Suprapubic skin (tissue), 4 donors: Measurements from ENCODE around the gene SURF4. TPM values are rescaled to one million over a fixed set of nuclear protein-coding genes. Genes with fewer than 3 reads are reported as not detected.

Source experiments
- DNase-seq, 2 donors: peaks; one replicate each; pipeline ENCODE4 v3.0.0-alpha.2; 2019; ENCODE audit warnings: low spot score in 2 of 2
- H3K27ac ChIP-seq: fragments of 200-600 bp; sonication (generic); one replicate; pipeline ENCODE4 v1.5.1; 2019
- H3K27me3 ChIP-seq: fragments of 200-600 bp; sonication (generic); one replicate; pipeline ENCODE4 v1.5.1; 2019
- H3K36me3 ChIP-seq: fragments of 200-600 bp; sonication (generic); one replicate; pipeline ENCODE4 v1.5.1; 2019
- H3K4me1 ChIP-seq: fragments of 200-600 bp; sonication (generic); one replicate; pipeline ENCODE4 v1.5.1; 2019
- H3K4me3 ChIP-seq: fragments of 200-600 bp; sonication (generic); one replicate; pipeline ENCODE4 v1.5.1; 2019; ENCODE audit warnings: mild to moderate bottlenecking
- H3K9me3 ChIP-seq: fragments of 200-600 bp; sonication (generic); one replicate; pipeline ENCODE4 v1.5.1; 2019
- CTCF ChIP-seq, 2 donors: fragments of 200-600 bp in 1 of 2; fragments of 450-650 bp in 1 of 2; sonication (generic) in 1 of 2; IDR thresholded peaks; one replicate each; pipeline ENCODE4 v1.5.1; 2016 to 2019; ENCODE audit warnings: antibody characterized with exemption in 2 of 2, mild to moderate bottlenecking in 1 of 2, moderate library complexity in 1 of 2
- EP300 ChIP-seq: sonication (generic); formaldehyde crosslinking; IDR thresholded peaks from one replicate; pipeline ENCODE4 v1.6.1; 2017; ENCODE audit warnings: antibody characterized with exemption
- POLR2A ChIP-seq, 2 donors: fragments of 450-650 bp; IDR thresholded peaks; one replicate each; pipeline ENCODE4 v1.6.1; 2017; ENCODE audit warnings: antibody characterized with exemption in 2 of 2, mild to moderate bottlenecking in 2 of 2, moderate library complexity in 2 of 2
- POLR2AphosphoS5 ChIP-seq, 3 donors: sonication (generic); formaldehyde crosslinking; IDR thresholded peaks; one replicate each; pipeline ENCODE4 v1.6.1; 2017; ENCODE audit warnings: antibody characterized with exemption in 3 of 3
- WGBS: methylation state at CpG from one replicate; pipeline ENCODE4 v1.1.5; 2018; 5-methylcytosine and 5-hydroxymethylcytosine counted together
- total RNA-seq, 4 donors: library from RNA; depleted of rRNA; stranded (reverse); fragments of >200 nt; gene quantifications; one replicate each; pipeline ENCODE4 v1.1.0, GENCODE V29; 2016

The SURF4 gene
- total RNA-seq, 4 donors from 2014 or later, result 71.7 to 136 (median 118) TPM

GRCh38 chr9:133420392-133420827, 44.5 kb upstream of the SURF4 start:
- 60% methylated on average over 5 of the region's 5 CpGs for WGBS
- peaks cover 8% of the 10 kb centered on the region for H3K36me3 ChIP-seq

GRCh38 chr9:133419005-133419404, 43.1 kb upstream of the SURF4 start:
- no peak for DNase-seq
- WGBS, result 70% methylated on average over 13 of the region's 13 CpGs
- H3K4me3 ChIP-seq, result no peak overlapping the region
- H3K27ac ChIP-seq, result no peak overlapping the region
- TF ChIP-seq POLR2A (IDR thresholded peaks at IDR 0.05), result no peak
- TF ChIP-seq CTCF (IDR thresholded peaks at IDR 0.05), result no peak
- no peak for TF ChIP-seq EP300
- H3K9me3 ChIP-seq, result no peaks in the 10 kb centered on the region
- peaks cover 31% of the 10 kb centered on the region for H3K4me1 ChIP-seq
- H3K27me3 ChIP-seq, result no peaks in the 10 kb centered on the region
- peaks cover 20% of the 10 kb centered on the region for H3K36me3 ChIP-seq

More at GRCh38 chr9:133420392-133420827, 44.5 kb upstream of the SURF4 start:
- DNase-seq, result no peak
- Histone ChIP-seq H3K27ac (no peak overlapping the region), H3K4me3 (no peak overlapping the region), H3K4me1 (peaks cover 30% of the 10 kb centered on the region), H3K27me3 (no peaks in the 10 kb centered on the region), H3K9me3 (no peaks in the 10 kb centered on the region)
- no peak for TF ChIP-seq CTCF (IDR thresholded peaks at IDR 0.05)
- TF ChIP-seq EP300, result no peak
- no peak for TF ChIP-seq POLR2AphosphoS5 (IDR thresholded peaks at IDR 0.05)
- TF ChIP-seq POLR2A (IDR thresholded peaks at IDR 0.05), result no peak

GRCh38 chr9:133417541-133418461, 41.9 kb upstream of the SURF4 start, which contains the start of gene REXO4:
Gene REXO4 (minus strand): TSS chr9:133418010. CDS start chr9:133417844, 166 bp downstream.
- H3K27ac ChIP-seq, result peak within 1 kb of the TSS; percentile 74
- WGBS, result 3% methylated on average over 46 of the region's 75 CpGs
- peaks cover 32% of the 10 kb centered on the region for H3K36me3 ChIP-seq
- H3K4me3 ChIP-seq, result peak within 1 kb of the TSS; percentile 86
- H3K4me1 ChIP-seq, result peaks cover 32% of the 10 kb centered on the region
- DNase-seq, result peak; percentile 89 to 91
- no peak for TF ChIP-seq EP300
- peak in 2 of 3 donors; percentile 49 to 95 for TF ChIP-seq POLR2AphosphoS5 (IDR thresholded peaks at IDR 0.05)
- TF ChIP-seq POLR2A (IDR thresholded peaks at IDR 0.05), result no peak
- no peak for TF ChIP-seq CTCF (IDR thresholded peaks at IDR 0.05)
- H3K9me3 ChIP-seq, result no peaks in the 10 kb centered on the region
- H3K27me3 ChIP-seq, result no peaks in the 10 kb centered on the region

GRCh38 chr9:133415170-133415569, 39.3 kb upstream of the SURF4 start:
- DNase-seq, result no peak
- Histone ChIP-seq H3K4me3 (no peak overlapping the region), H3K4me1 (peaks cover 32% of the 10 kb centered on the region), H3K9me3 (no peaks in the 10 kb centered on the region), H3K36me3 (peaks cover 58% of the 10 kb centered on the region), H3K27ac (no peak overlapping the region), H3K27me3 (no peaks in the 10 kb centered on the region)
- 73% methylated on average over 1 of the region's 1 CpG for WGBS
- TF ChIP-seq POLR2A (IDR thresholded peaks at IDR 0.05), result no peak

GRCh38 chr9:133408042-133408441, 32.2 kb upstream of the SURF4 start:
- Histone ChIP-seq H3K27ac (no peak overlapping the region), H3K36me3 (peaks cover 85% of the 10 kb centered on the region), H3K9me3 (no peaks in the 10 kb centered on the region), H3K4me3 (no peak overlapping the region), H3K4me1 (no peaks in the 10 kb centered on the region), H3K27me3 (no peaks in the 10 kb centered on the region)
- DNase-seq, result no peak
- TF ChIP-seq POLR2A (IDR thresholded peaks at IDR 0.05) (no peak), EP300 (no peak), CTCF (IDR thresholded peaks at IDR 0.05) (no peak), POLR2AphosphoS5 (IDR thresholded peaks at IDR 0.05) (no peak)
- WGBS, result 100% methylated on average over 1 of the region's 1 CpG
